Activated gamma-delta T cell treated with Interleukin-2 at 50 U/mL for 16 hours (primary cell): ENCODE measurements around the gene TBATA.

Source experiments
- DNase-seq: peaks from one replicate; pipeline ENCODE4 v3.0.0-alpha.2; 2020

The TBATA gene

GRCh38 chr10:70740406-70741288 is 44.5 kb downstream of the TBATA start:
- DNase-seq: no peak

- DNase-seq: no peak
These were observed 46.4 kb downstream of the TBATA start for GRCh38 chr10:70738761-70739121.

GRCh38 chr10:70738006-70738760 is 47.0 kb downstream of the TBATA start:
- DNase-seq: no peak

GRCh38 chr10:70737250-70737649 is 47.9 kb downstream of the TBATA start:
- no peak for DNase-seq

GRCh38 chr10:70736525-70736924 is 48.7 kb downstream of the TBATA start:
- DNase-seq: no peak

GRCh38 chr10:70735161-70735560 is 50.0 kb downstream of the TBATA start:
- no peak for DNase-seq

- DNase-seq: no peak
These were observed 52.1 kb downstream of the TBATA start for GRCh38 chr10:70733051-70733450.

- DNase-seq: no peak
These were observed 52.6 kb downstream of the TBATA start for GRCh38 chr10:70732569-70732968.

- no peak for DNase-seq
These were observed 54.2 kb downstream of the TBATA start for GRCh38 chr10:70730955-70731354.

- DNase-seq: no peak
These were observed 55.3 kb downstream of the TBATA start for GRCh38 chr10:70729763-70730357.

GRCh38 chr10:70728328-70728727 is 56.8 kb downstream of the TBATA start:
- DNase-seq: no peak

GRCh38 chr10:70726909-70727495 is 58.2 kb downstream of the TBATA start:
- no peak for DNase-seq

- DNase-seq: no peak
These were observed 61.4 kb downstream of the TBATA start for GRCh38 chr10:70723771-70724170.

- DNase-seq: no peak
These were observed 62.3 kb downstream of the TBATA start for GRCh38 chr10:70722820-70723424.
